Head of caudate nucleus (tissue), 42 donors: ENCODE data around the gene TANC2.

ENCODE experiments used
- DNase-seq, 42 donors: peaks; one replicate each; pipeline versions ENCODE4 v3.0.0 to v3.0.0-alpha.2; 2020 to 2021; ENCODE audit warnings: mixed read lengths in 7 of 42
- intact Hi-C: fragments of 100-400 bp; cut with DNase I; formaldehyde crosslinking; loops from one replicate; pipeline ENCODE4 v1.15.0; 2022

Gene TANC2

GRCh38 chr17:62996221-62996620 is 30.2 kb downstream of the TANC2 start:
- DNase-seq, result no peak
- intact Hi-C loops, result loop anchor here (10.0 kb wide), 1 partner anchor 409 kb away; no protein-coding TSS in a partner anchor

- intact Hi-C loops, result loop anchor here (10.0 kb wide), 1 partner anchor 407 kb away; no protein-coding TSS in a partner anchor
- DNase-seq, result no peak
These were observed 32.1 kb downstream of the TANC2 start for GRCh38 chr17:62998166-62998565.

GRCh38 chr17:62998665-62999393 is 32.8 kb downstream of the TANC2 start:
- no peak for DNase-seq
- intact Hi-C loops, result loop anchor here (10.0 kb wide), 1 partner anchor 406 kb away; no protein-coding TSS in a partner anchor

- no peak for DNase-seq
- intact Hi-C loops, result loop anchor here (10.0 kb wide), 1 partner anchor 405 kb away; no protein-coding TSS in a partner anchor
These were observed 33.7 kb downstream of the TANC2 start for GRCh38 chr17:62999736-63000135.

GRCh38 chr17:63001689-63002394 is 35.8 kb downstream of the TANC2 start:
- intact Hi-C loops, result no loop called here
- DNase-seq, result no peak

GRCh38 chr17:63002625-63003024 is 36.6 kb downstream of the TANC2 start:
- intact Hi-C loops, result no loop called here

GRCh38 chr17:63015824-63016223 is 49.8 kb downstream of the TANC2 start:
- intact Hi-C loops, result no loop called here
- no peak for DNase-seq

More at GRCh38 chr17:63002625-63003024, 36.6 kb downstream of the TANC2 start:
- DNase-seq, result no peak
